Measurements from ENCODE around the gene AP1S3. TPM values are rescaled to one million over a fixed set of nuclear protein-coding genes. Genes with fewer than 3 reads are reported as not detected.

AP1S3 gene
- total and polyA plus RNA-seq, 4 experiments from 2014 or later: 0.96 to 2.6 (median 1.2) TPM

DNA sequence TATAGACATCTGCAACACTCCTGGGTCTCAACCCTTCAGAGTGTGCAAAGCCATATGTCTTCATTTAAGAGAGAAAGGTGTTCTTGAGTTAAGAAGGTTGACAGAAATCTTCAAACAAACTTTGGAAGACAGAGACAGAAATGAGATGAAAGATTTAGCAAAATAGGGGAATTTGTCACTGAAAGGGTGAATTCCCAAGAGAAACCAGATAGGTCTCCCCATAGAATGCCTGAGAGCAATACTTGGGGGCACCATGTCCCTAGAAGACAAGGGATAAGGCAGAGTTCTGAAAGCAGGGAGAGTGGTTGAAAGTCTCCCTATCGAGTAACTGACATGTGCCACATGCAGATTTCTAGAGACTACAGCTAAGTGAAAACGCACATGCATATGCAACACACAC, 50.0 kb downstream of the AP1S3 start:
- Histone ChIP-seq H3K27me3 (ENCODE audit: insufficient read depth, low read length) (no peaks in the 10 kb centered on the region), H3K9me3 (ENCODE audit: control insufficient read depth in 1 of 2, low read length in 2 of 2) (no peaks in the 10 kb centered on the region), H3K27ac (ENCODE audit: low read depth, low read length) (no peak overlapping the region), H3K4me3 (ENCODE audit: low read length in 2 of 2) (no peak overlapping the region), H3K36me3 (ENCODE audit: insufficient read depth, low read length) (no peaks in the 10 kb centered on the region), H3K4me1 (ENCODE audit: insufficient read depth, low read length) (no peaks in the 10 kb centered on the region)
- H3K36me3 Mint-ChIP-seq: no peaks in the 10 kb centered on the region
- H3K27ac Mint-ChIP-seq: no peak overlapping the region
- no peaks in the 10 kb centered on the region for H3K27me3 Mint-ChIP-seq
- no peak overlapping the region for H3K4me3 Mint-ChIP-seq
- intact Hi-C loops (cut with micrococcal nuclease): no loop called here
- H3K9me3 Mint-ChIP-seq: peaks cover 0 to 4% (median 0%) of the 10 kb centered on the region in 8 donors
- DNase-seq: no peak
- CTCF ChIA-PET (ENCODE audit: partially characterized antibody): interaction anchor here (1.4 kb wide), 1 partner anchor 206 kb away, joined by 4 read pairs; no protein-coding TSS in a partner anchor
- POLR2A ChIA-PET (ENCODE audit: partially characterized antibody): no interaction called here
- peaks cover 0 to 1% (median 0%) of the 10 kb centered on the region in 4 donors for H3K4me1 Mint-ChIP-seq

DNA sequence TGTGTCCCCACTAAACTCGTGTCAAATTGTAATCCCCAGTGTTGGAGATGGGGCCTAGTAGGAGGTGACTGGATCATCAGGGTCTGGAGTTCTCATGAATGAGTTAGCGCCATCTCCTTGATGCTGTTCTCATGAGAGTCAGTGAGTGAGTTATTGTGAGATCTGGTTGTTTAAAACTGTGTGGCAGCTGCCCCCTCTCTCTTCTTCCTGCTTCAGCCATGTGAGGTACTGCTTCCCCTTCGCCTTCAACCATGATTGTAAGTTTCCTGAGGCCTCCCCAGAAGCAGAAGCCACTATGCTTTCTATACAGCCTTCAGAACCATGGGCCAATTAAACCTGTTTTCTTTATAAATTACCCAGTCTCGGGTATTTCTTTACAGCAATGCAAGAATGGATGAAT, 50.4 kb downstream of the AP1S3 start:
- peaks cover 0 to 1% (median 0%) of the 10 kb centered on the region in 4 donors for H3K4me1 Mint-ChIP-seq
- H3K9me3 ChIP-seq (ENCODE audit: control insufficient read depth in 1 of 2, low read length in 2 of 2): no peaks in the 10 kb centered on the region
- no peak overlapping the region for H3K27ac Mint-ChIP-seq
- H3K9me3 Mint-ChIP-seq: peaks cover 0 to 4% (median 0%) of the 10 kb centered on the region in 8 donors
- ChIA-PET POLR2A (ENCODE audit: partially characterized antibody) (no interaction called here), CTCF (ENCODE audit: partially characterized antibody) (interaction anchor here (0.6 to 1.4 kb wide), 2 partner anchors 16 to 206 kb away, joined by 3 to 4 read pairs; no protein-coding TSS in a partner anchor)
- no peaks in the 10 kb centered on the region for H3K36me3 Mint-ChIP-seq
- no peak overlapping the region for H3K4me3 ChIP-seq (ENCODE audit: low read length in 2 of 2)
- no peaks in the 10 kb centered on the region for H3K4me1 ChIP-seq (ENCODE audit: insufficient read depth, low read length)
- H3K27me3 Mint-ChIP-seq: no peaks in the 10 kb centered on the region
- no peaks in the 10 kb centered on the region for H3K36me3 ChIP-seq (ENCODE audit: insufficient read depth, low read length)
- intact Hi-C loops (cut with micrococcal nuclease): no loop called here
- no peak overlapping the region for H3K27ac ChIP-seq (ENCODE audit: low read depth, low read length)
- H3K4me3 Mint-ChIP-seq: no peak overlapping the region
- no peak for DNase-seq
- no peaks in the 10 kb centered on the region for H3K27me3 ChIP-seq (ENCODE audit: insufficient read depth, low read length)

DNA sequence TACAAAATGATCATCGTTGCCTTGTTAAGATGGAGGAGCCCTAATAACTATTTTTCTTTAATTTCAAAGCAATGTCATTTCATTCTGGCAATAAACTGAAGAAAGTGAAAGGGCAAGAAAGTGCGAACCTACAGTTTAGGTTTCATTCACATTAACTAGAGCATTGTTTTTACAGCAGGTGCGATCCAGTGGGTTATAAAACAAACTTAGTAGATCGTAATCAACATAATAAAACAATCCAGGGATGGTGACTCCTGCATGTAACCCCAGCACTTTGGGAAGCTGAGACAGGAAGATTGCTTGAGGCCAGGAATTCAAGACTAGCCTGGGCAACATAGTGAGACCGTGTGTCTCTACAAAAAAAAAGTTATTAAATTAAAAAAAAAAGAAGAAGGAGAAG, 51.1 kb downstream of the AP1S3 start:
- Mint-ChIP-seq H3K27ac (no peak overlapping the region), H3K4me1 (peaks cover 0 to 1% (median 0%) of the 10 kb centered on the region in 4 donors), H3K27me3 (no peaks in the 10 kb centered on the region), H3K9me3 (peaks cover 0 to 2% (median 0%) of the 10 kb centered on the region in 8 donors), H3K4me3 (no peak overlapping the region), H3K36me3 (no peaks in the 10 kb centered on the region)
- ChIA-PET POLR2A (ENCODE audit: partially characterized antibody) (no interaction called here), CTCF (ENCODE audit: partially characterized antibody) (no interaction called here)
- H3K4me3 ChIP-seq (ENCODE audit: low read length in 2 of 2): no peak overlapping the region
- H3K9me3 ChIP-seq (ENCODE audit: control insufficient read depth in 1 of 2, low read length in 2 of 2): no peaks in the 10 kb centered on the region
- H3K27ac ChIP-seq (ENCODE audit: low read depth, low read length): no peak overlapping the region
- intact Hi-C loops (cut with micrococcal nuclease): no loop called here
- H3K4me1 ChIP-seq (ENCODE audit: insufficient read depth, low read length): no peaks in the 10 kb centered on the region
- H3K36me3 ChIP-seq (ENCODE audit: insufficient read depth, low read length): no peaks in the 10 kb centered on the region
- no peak for DNase-seq
- H3K27me3 ChIP-seq (ENCODE audit: insufficient read depth, low read length): no peaks in the 10 kb centered on the region

DNA sequence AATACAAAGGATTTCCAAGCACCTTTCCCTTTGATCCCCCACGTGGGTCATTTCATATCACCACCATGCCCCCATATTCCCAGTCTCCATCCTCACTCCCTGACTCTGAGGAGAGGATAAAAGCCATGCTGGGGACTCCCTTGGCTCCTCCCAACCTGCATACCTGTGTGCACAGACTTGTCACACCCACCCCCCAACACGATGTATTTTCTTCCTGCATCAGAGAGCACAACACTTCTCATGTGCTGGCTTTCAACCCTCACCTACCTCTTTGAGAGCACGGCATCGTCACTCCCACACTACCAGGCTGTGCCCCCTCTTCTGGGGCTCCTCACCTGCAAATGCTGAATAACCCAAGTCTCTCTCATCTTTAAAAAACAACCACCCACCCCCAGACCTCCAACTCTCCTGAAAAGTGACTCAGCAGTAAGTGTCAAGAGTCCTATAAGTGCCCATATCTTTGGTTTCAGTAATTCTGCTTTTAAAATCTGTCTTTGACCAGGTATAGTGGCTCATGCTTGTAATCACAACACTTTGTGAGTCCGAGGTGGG, 53.1 kb downstream of the AP1S3 start:
- no peaks in the 10 kb centered on the region for H3K36me3 Mint-ChIP-seq
- Histone ChIP-seq H3K27me3 (ENCODE audit: insufficient read depth, low read length) (no peaks in the 10 kb centered on the region), H3K27ac (ENCODE audit: low read depth, low read length) (no peak overlapping the region), H3K4me1 (ENCODE audit: insufficient read depth, low read length) (no peaks in the 10 kb centered on the region), H3K4me3 (ENCODE audit: low read length in 2 of 2) (no peak overlapping the region), H3K9me3 (ENCODE audit: control insufficient read depth in 1 of 2, low read length in 2 of 2) (no peaks in the 10 kb centered on the region), H3K36me3 (ENCODE audit: insufficient read depth, low read length) (no peaks in the 10 kb centered on the region)
- POLR2A ChIA-PET (ENCODE audit: partially characterized antibody): no interaction called here
- H3K4me1 Mint-ChIP-seq: no peaks in the 10 kb centered on the region
- CTCF ChIA-PET (ENCODE audit: partially characterized antibody): no interaction called here
- no peaks in the 10 kb centered on the region for H3K27me3 Mint-ChIP-seq
- no peaks in the 10 kb centered on the region for H3K9me3 Mint-ChIP-seq
- peak overlapping the region in 2 of 7 donors; percentile 38 to 82 for H3K27ac Mint-ChIP-seq
- intact Hi-C loops (cut with micrococcal nuclease): no loop called here
- DNase-seq: no peak
- no peak overlapping the region for H3K4me3 Mint-ChIP-seq

DNA sequence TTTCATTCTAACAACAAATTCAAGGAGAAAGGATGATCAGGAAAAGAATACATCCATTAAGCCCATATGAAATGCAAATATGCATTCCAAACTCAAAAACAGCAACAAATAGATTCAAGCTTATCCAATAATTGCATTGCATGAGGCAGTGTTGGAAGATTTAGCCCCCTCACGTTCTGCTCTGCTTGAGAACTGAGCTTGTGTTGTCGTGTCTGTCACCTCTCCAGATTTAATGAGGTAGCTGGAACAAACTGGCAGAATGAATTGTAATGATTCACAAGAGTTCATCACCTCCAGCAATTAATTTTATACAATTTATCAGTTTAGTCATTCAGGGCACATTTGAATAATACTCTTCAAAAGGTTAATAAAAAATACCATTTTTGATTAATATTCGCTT, 54.8 kb downstream of the AP1S3 start:
- H3K27ac ChIP-seq (ENCODE audit: low read depth, low read length): no peak overlapping the region
- Mint-ChIP-seq H3K4me1 (no peaks in the 10 kb centered on the region), H3K27me3 (no peaks in the 10 kb centered on the region), H3K9me3 (no peaks in the 10 kb centered on the region), H3K36me3 (no peaks in the 10 kb centered on the region), H3K4me3 (no peak overlapping the region), H3K27ac (no peak overlapping the region)
- H3K36me3 ChIP-seq (ENCODE audit: insufficient read depth, low read length): no peaks in the 10 kb centered on the region
- POLR2A ChIA-PET (ENCODE audit: partially characterized antibody): no interaction called here
- H3K9me3 ChIP-seq (ENCODE audit: control insufficient read depth in 1 of 2, low read length in 2 of 2): no peaks in the 10 kb centered on the region
- no peak for DNase-seq
- no peaks in the 10 kb centered on the region for H3K4me1 ChIP-seq (ENCODE audit: insufficient read depth, low read length)
- CTCF ChIA-PET (ENCODE audit: partially characterized antibody): no interaction called here
- intact Hi-C loops (cut with micrococcal nuclease): no loop called here
- no peaks in the 10 kb centered on the region for H3K27me3 ChIP-seq (ENCODE audit: insufficient read depth, low read length)
- H3K4me3 ChIP-seq (ENCODE audit: low read length in 2 of 2): no peak overlapping the region

DNA sequence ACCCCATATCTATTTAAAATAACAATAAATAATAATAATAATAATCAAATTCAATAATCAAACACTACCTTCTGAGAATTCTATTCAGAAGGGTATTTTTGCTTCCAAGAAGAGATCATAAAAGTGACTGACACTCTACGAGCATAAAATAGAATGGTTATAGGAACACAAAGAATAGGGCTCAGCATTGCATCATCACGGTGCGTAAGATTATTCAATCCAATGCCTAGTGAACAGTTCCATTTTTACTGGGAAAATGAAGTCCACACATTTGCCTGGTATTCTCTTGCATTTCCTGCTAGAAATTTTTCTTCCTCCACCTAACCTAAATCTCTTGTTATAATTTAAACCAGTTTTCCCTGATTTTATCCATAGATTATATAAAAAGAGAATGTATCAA, 55.8 kb downstream of the AP1S3 start:
- H3K27ac Mint-ChIP-seq: no peak overlapping the region
- intact Hi-C loops (cut with micrococcal nuclease): no loop called here
- ChIA-PET CTCF (ENCODE audit: partially characterized antibody) (interaction anchor here (1.7 kb wide), 1 partner anchor 10 kb away, joined by 5 read pairs; no protein-coding TSS in a partner anchor), POLR2A (ENCODE audit: partially characterized antibody) (no interaction called here)
- no peaks in the 10 kb centered on the region for H3K27me3 ChIP-seq (ENCODE audit: insufficient read depth, low read length)
- H3K27ac ChIP-seq (ENCODE audit: low read depth, low read length): no peak overlapping the region
- no peaks in the 10 kb centered on the region for H3K4me1 Mint-ChIP-seq
- no peaks in the 10 kb centered on the region for H3K4me1 ChIP-seq (ENCODE audit: insufficient read depth, low read length)
- no peak overlapping the region for H3K4me3 ChIP-seq (ENCODE audit: low read length in 2 of 2)
- no peak overlapping the region for H3K4me3 Mint-ChIP-seq
- DNase-seq: no peak
- no peaks in the 10 kb centered on the region for H3K27me3 Mint-ChIP-seq
- no peaks in the 10 kb centered on the region for H3K36me3 ChIP-seq (ENCODE audit: insufficient read depth, low read length)
- peaks cover 0 to 5% of the 10 kb centered on the region in 2 donors for H3K36me3 Mint-ChIP-seq
- H3K9me3 ChIP-seq (ENCODE audit: control insufficient read depth in 1 of 2, low read length in 2 of 2): no peaks in the 10 kb centered on the region
- no peaks in the 10 kb centered on the region for H3K9me3 Mint-ChIP-seq

DNA sequence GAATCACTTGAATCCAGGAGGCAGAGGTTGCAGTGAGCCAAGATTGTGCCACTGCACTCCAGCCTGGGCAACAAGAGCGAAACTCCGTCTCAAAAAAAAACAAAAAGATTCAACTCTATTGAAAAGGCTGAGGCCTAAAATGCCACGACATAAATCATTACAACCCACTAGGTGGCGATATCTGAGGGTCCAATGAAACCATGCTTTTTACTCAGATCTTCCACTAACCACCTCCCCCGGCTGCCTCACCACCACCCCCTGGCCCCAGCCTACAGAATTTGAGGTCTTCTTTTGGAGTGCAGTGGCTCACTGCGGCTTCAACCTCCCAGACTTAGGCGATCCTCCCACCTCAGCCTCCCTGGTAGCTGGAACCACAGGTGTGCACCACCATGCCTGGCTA, 57.5 kb downstream of the AP1S3 start:
- intact Hi-C loops (cut with micrococcal nuclease): loop anchor here (1.0 kb wide), 1 partner anchor 504 kb away; no protein-coding TSS in a partner anchor
- no peaks in the 10 kb centered on the region for H3K9me3 ChIP-seq (ENCODE audit: control insufficient read depth in 1 of 2, low read length in 2 of 2)
- no peaks in the 10 kb centered on the region for H3K27me3 ChIP-seq (ENCODE audit: insufficient read depth, low read length)
- POLR2A ChIA-PET (ENCODE audit: partially characterized antibody): no interaction called here
- Mint-ChIP-seq H3K27me3 (no peaks in the 10 kb centered on the region), H3K4me3 (no peak overlapping the region), H3K27ac (no peak overlapping the region), H3K9me3 (no peaks in the 10 kb centered on the region), H3K4me1 (no peaks in the 10 kb centered on the region), H3K36me3 (peaks cover 12 to 13% of the 10 kb centered on the region in 2 donors)
- CTCF ChIA-PET (ENCODE audit: partially characterized antibody): interaction anchor here (1.1 to 1.8 kb wide), 5 partner anchors 9 to 503 kb away, joined by 3 to 7 read pairs (median 5); no protein-coding TSS in a partner anchor
- peak; percentile 40 to 51 (median 41) for DNase-seq
- no peak overlapping the region for H3K27ac ChIP-seq (ENCODE audit: low read depth, low read length)
- H3K36me3 ChIP-seq (ENCODE audit: insufficient read depth, low read length): no peaks in the 10 kb centered on the region
- H3K4me1 ChIP-seq (ENCODE audit: insufficient read depth, low read length): no peaks in the 10 kb centered on the region
- no peak overlapping the region for H3K4me3 ChIP-seq (ENCODE audit: low read length in 2 of 2)

All from CD4-positive, alpha-beta memory T cell (primary cell).